ENCODE measurements around the gene PTPRN2.

- TF ChIP-seq, protein P1, sequence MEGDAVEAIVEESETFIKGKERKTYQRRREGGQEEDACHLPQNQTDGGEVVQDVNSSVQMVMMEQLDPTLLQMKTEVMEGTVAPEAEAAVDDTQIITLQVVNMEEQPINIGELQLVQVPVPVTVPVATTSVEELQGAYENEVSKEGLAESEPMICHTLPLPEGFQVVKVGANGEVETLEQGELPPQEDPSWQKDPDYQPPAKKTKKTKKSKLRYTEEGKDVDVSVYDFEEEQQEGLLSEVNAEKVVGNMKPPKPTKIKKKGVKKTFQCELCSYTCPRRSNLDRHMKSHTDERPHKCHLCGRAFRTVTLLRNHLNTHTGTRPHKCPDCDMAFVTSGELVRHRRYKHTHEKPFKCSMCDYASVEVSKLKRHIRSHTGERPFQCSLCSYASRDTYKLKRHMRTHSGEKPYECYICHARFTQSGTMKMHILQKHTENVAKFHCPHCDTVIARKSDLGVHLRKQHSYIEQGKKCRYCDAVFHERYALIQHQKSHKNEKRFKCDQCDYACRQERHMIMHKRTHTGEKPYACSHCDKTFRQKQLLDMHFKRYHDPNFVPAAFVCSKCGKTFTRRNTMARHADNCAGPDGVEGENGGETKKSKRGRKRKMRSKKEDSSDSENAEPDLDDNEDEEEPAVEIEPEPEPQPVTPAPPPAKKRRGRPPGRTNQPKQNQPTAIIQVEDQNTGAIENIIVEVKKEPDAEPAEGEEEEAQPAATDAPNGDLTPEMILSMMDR (conservative IDR thresholded peaks at IDR 0.05): no peak
- no peak for TF ChIP-seq EZH2 (IDR thresholded peaks at IDR 0.05; ENCODE audit: low read depth)
These were observed 462.9 kb downstream of the PTPRN2 start for GRCh38 chr7:158124671-158125079.

Data from PC-9 (cell line).